Stimulated activated CD8-positive, alpha-beta memory T cell treated with anti-CD3 and anti-CD28 coated beads, Interleukin-4, amount 100 ng/mL, for 4 hours (primary cell): Measurements from ENCODE around the gene RNF166.
A peak's percentile ranks its signal among the peaks of the same experiment; 100 is the strongest.

ENCODE experiments used
- DNase-seq, 2 donors: peaks; one replicate each; pipeline ENCODE4 v3.0.0-alpha.2; 2020; ENCODE audit warnings: low read depth in 2 of 2, low spot score in 1 of 2

Gene RNF166

DNA sequence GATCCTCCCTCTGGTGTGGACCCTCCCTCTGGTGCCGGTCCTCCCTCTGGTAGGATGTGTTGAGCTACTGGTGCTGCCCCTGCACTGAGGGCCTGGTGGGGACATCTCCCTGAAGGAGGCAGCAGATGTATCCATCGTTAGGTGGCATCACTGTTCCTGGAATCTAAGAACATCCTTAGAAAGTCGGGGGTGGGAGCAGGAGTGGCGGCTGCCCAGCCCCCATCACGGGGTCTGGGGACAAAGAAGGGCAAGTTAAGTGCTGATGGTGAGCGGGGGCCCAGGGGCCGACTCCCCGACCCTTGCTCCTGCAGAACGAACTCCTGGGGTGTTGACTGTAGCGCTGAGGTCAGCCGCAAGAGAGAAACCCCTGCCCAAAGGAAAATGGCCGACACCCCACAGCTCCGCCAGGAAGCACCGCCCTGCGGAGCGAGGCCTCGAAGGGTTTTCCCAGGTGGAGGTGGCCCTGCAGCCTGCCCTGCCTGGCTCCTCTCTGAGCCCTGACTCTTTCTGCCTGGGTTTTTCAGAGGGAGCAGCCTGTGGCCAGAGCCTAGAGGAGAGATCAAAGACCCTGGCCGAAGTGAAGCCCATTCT, 5.6 kb upstream of the RNF166 start:
- DNase-seq, result no peak

DNA sequence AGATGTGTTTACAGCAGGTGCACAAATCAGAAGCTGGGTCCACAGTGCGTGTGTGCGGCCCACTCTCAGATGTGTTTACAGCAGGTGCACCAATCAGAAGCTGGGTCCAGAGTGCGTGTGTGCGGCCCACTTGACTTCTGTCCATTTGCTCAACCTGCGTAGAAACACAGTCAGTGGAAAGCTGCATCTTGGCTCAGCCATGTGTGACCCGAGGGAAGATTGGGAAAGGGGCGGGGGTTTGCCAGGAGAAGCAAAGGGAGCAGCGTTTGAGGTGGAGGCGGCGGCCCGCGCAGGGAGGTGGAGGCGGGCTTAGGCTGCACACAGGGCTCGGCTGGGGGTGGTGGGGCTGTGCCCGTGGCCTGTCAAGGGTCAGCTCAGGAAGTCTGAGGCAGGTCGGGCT, 4.3 kb upstream of the RNF166 start:
- DNase-seq, result no peak

DNA sequence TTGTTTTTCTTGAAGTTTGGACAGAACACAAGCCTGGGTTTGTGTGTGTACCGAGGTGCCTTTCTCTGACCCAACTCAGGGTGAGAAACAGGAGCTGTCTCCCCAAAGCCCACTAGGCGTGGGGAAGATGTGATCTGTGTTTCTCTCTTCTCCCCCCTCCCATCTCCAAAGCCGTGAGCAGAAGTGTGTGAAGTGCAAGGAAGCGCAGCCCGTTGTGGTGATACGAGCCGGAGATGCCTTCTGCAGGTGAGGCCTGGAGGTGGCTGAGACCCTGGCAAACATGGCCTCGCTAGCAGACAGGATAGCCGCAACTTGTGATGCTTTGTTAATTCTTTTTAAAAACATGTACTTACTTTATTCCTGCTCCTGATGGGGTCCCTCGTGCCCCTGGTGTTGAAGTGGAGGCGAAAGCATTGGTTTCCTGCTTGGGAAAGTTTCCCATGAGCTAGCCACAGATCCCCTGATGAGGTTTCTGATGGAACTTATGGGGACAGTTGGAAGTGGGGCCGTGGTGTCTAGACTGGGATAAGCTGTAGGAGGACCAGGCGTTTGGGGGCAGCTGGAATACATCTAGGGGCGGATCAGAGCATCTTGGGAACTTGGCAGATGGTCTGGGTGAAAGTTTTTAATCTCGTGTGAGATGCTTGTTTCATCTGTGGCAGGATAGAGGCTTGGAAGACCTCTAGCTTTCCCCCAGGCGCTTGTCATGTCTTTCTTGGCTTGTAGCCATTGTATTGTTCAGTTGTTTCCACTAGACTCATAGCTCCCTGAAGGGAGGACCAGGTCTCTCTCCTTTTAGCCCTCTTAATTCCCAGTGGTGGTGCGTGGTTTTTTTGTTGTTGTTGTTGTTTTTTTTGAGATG, 988 bp upstream of the RNF166 start:
- no peak for DNase-seq

DNA sequence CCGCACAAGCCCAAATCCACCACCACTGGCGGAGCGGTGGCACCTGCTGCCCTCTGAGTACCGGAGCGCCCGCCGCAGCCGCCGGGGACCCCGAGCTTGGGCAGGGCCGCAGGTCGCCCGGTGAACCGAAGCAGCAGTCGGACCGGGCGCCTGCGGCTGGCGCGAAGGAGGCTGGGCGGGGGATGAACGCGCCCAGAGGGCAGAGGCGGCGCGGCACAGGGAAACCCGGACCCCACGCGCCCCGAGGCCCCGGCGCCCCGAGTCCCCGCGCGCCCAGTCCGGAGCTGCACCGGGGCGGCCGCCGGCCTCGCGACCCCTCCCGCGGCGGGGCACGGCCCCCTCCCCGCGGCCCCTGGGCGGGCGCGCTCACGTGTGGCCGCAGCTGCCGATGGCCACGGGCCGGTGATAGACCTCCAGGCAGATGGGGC, 393 bp downstream of the RNF166 start:
- DNase-seq, result no peak

DNA sequence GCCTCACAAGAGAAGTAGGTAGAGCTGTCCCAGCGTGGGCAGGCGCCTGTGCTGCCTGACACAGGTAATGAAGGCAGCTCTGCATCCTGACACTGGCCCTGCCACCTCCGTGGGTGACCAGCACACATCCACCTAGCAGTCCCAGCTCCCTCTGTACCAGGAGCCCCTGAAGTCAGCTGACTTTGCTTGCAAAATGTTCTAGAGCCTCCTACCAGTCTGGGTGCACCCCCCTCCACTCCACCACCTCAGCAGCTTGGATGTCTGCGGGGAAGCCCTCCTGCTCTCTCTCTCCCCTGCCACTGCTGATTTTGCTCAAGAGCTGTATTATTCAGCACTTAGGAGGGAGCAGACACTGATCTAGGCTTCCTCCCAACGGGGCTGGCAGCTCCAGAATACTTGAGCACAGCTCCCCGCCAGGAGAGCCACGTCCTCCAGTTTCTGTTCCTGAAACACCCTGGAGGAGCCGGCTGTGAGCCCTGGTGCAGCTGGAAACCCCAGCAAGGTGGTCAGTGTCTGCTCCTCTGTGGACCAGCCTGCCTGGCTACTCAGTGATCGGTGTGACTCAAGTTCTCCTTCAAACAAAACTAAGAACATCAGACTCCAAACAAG, 1.0 kb downstream of the RNF166 start:
- DNase-seq, result no peak

DNA sequence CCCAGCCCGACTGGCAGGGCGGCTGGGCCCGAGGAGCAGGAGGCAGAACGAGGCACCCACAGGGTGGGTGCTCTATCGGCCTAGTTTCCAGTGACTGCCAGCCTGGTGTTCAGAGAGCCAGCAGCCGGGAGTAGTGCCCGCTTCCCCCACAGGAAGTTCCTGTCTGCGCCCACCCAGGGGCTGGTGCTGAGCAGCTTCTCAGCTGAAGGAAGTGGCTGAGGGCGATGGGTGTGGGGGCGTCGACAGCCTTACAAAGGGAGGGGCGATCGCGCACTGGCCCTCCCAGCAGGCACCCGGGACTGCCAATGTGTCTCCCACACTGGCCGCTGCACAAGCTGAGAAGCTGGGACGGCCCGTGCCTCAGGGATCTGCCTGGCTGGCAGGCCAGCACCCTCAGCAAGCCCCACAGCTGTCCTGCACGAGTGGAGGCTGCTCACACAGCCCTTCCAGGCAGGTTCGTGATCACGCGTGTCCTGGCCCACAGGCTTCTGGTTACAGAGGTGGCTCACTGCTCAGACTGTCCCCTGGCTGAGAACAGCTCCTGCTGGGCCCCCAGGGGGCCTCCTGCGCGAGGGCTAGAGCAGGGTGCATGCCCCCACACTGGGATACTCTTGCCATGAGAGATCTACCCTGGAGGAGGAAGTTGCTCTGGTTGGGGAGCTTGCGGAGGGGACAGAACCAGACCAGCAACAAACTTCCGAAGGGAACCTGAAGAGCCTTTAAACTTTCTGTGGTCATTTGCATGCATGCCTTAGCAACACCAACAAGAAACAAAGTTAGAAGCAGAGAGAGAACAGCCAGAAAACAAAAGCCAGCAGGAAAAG, 2.5 kb downstream of the RNF166 start:
- DNase-seq, result peak in 1 of 2 donors; percentile 69

DNA sequence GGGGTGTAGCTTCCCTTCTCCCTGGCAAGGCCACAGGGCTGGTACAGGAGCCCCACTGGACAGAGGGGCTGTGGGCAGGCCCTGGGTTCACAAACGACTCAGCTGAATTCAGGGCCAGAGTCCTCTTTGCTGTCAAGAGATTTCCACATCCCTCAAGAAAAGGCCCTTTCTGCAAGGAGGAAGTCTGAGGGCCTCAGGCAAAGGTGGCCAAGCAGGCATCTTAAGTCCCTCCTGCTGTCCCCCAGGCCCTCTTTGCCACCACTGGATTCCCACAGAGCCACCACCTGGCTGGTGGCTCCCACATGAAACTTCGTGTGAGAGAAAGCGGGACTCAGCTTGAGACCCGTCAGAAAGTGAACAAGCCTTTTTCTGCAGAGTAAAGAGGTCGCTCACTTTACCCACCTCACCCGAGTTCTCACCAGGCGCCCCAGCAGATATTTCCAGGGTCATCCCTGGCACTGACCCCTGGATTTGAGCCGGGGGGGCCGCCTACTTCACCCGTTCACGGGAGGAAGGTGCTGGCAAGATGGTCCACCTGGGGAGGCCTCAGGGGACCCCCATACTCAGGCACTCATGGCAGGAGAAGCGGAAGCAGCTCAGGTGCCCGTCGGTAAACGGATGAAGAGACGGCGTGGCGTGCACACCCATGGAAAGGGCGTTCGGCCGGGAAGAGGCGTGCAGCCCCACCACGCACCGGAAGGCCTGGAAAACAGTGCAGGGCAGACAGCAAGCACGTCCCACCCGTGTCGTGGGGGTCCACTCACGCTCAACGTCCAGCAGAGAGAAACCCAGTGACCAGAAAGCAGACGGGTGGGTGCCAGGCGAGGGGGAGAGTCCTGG, 3.6 kb downstream of the RNF166 start:
- DNase-seq, result no peak

DNA sequence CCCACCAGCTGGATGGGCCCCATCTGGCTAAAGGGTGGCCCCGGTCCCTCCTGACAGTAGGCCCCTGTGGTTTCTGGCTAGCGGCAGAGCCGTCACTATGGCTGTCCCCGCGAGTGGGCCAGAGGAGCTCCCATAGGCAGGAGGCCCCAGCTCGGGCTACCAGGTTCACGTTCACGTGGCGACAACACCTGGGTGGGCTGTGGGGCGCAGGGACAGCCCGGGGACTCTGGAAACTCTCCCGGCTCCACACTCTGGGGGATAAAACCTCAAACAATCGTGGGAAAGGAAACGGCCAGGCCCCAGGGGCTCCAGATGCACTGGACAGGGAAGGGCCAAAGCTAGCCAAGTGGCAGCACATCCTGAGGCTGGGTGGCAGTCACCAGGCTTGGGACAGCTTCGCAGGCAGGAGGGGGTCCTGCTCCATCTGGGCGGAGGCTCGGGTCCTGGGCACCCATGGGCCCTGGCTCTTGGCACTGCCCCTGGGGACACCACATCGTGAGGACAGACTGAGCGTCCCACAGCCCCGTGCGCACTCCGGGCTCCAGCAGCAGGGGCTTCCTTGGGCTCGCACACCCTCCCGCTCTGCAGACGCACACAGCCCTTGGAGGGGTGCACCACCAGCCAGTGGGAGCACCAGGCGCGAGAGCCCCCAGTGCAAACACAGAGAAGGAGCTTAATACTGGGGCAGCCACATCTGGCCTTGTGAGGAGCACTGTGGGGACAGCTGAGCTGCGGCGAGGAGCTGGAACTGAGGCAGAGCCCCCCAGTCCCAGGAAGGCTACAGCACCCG, 4.4 kb downstream of the RNF166 start:
- DNase-seq, result no peak

DNA sequence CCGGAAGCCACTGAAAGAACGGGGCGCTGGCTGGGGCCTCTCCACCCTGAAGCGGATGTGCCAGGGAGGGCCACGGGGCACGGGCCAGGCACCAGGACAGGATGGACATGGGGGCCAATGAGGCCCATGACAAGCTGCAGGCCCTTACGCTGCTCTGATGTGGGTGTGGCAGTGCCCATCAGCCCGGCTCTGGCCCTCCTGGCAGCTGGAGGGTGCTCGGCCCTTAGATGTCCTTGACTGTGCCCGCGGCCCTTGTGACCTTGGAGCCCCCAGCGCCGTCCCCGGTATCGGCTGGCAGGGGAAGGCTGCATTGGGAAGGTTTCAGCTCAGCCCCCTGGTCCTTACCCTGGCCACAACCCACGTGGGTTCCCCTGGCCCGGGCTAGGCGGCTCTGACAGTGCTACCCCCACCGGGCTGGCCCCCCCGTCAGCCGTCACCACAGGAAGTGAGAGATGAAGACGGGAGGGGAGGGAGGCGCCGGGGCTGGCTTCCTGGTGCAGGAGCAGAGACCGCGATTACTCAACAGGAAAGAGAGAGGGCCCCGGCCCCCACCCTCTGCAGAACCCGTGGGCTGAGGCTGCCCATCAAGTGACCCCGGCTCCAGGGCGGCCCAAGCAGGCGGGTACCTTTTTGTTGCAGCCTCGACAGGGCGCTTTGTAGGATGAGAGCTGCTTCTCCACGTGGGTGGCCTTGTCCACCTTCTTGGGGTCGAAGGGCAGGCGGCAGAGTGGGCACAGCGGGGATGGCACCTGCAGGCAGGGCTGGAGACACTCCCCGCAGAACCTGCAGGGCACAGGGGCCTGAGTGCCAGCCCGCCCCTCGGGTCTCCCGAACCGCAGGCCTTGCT, 5.3 kb downstream of the RNF166 start:
- peak; percentile 86 to 97 for DNase-seq

DNA sequence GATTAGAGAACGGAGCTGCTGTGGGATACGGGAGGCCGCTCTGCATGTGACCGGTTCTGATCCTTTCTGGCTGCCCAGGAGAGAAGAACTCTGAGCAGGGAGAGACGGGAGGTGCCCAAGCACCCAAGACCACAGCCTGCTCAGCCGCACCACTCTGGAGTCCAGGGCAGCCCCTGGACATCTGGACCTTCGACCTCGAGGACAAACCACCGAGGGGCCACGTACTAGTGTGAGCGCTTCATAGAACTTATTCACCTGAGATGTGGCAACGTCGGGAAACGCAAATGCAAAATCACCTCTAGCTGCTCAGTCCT, 5.9 kb downstream of the RNF166 start:
- DNase-seq, result no peak

DNA sequence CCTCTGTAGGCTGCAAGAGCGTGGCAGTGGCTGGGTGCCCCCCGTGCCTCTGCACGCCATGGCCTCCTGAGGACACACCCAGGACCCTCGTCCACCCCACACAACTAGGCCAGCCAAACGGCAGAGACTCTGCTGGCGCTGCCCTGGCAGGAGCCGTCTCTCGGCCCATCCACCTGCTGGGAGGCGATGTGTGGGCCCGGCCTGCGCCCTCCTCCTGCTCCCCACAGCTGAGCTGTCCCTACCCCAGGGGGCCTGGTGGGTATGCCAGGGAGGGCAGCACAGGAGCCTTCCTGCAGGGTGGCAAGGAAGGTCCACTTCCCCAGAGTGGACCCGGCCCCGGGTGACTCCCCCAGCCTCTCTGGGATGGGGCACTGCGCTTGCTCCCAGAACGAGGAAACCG, 7.0 kb downstream of the RNF166 start:
- no peak for DNase-seq

DNA sequence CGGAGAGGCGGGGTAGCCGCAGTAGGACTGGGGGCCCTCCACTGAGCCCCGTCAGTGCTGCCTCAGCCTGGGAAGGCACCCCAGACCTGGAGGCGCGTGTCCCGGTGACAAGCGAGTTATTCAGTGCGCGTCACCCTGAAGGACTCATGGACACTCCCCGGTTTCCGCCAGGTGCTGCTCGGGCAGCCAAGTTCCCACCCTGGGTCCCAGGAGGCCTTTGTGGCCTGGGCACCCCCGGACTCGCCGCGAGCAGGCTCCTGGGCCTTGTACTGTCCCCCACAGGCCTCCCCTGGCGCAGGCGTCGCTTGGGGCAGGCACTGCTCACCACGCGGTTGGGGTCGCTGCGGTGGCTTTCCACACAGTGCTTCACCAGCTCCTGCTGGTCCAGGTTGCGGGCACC, 7.6 kb downstream of the RNF166 start:
- DNase-seq, result no peak

DNA sequence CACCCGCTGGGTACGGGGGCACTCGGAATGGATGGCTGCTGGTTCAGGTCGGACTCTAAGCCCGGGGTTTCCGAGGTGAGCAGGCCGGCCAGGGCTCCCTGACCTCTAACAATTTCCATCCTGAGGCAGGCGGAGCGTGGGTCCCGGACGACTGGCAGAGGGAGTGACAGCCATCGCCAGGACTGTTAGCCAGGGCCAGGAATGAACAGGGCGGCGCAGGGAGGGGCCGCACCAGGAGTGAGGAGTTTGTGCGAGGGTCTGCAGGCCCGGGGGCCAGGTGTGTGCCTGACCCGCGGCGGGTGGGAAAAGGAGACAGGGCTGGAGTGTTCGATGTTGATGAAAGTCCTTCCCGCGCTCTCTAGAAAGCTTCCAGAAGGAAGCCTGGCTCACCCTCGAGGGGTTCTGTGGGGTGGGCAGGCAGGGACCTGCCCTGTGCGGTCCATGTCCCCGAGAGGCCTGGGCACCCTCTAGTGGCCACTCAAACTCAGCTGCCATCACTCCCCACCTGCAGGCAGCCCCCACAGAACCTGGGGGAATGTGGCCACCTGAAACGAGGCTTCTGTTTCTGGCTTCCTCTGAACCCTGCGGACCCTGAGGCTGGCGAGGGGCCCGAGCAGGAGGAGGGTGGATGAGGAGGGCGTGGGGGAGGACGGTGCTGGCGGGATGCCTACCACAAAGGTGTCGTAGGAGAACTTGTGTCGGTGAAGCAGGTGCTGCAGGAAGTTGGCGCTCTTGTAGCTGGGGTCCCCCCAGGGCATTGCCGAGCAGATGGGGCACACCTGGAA, 8.2 kb downstream of the RNF166 start:
- DNase-seq, result no peak

DNA sequence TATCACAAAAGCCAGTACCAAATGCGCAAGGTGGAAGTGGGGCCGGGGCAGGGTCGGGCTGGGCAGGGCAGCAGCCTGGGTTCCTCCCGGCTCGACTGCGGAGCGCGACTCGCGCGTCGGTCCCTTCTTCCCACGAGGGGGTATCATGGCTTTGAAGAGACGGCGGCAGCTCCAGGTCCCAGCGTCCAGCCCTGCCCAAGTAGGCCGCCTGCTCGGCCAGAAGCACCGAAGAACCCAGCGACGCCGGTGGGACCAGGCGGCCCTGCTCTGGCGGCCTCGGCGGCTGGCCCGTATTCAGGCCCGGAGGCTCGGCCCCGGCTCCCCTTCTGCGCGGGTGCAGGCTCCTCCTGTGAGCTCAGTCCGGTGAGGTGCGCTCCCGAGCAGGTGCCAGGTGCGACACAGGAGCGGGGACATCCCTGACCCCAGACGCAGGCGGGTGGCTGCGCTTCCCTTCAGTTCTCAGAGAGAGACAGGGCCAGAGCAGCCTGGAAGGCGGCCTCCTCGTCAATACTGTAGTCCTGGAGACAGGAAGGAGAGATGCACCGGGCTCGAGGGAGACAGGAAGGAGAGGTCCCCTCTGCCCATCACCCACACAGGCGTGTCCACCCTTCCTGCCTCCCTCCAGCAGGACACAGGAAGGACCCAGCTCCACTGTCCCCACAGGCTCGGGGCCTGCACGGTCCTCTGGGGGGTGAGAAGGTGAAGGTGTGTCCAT, 8.9 kb downstream of the RNF166 start:
- DNase-seq, result no peak

DNA sequence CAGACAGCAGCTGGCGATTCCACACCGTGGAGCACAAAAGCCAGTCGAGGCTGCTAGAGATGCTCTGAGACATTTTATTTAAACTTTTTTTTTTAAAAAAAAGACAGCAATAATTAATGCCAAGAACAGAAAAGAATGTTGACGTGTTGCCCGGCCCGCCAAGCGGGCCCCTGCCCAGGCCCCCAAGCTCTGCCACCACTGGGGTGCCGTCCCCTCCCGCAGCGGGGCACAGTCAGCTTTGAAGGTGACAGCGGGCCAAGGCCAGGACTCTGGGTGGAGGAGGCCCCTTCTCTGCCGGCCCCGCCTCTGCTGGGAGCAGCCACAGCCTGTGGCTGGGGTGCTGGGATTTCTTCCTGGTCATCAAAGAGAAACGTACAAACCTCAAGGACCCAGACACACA, 9.8 kb downstream of the RNF166 start:
- no peak for DNase-seq

DNA sequence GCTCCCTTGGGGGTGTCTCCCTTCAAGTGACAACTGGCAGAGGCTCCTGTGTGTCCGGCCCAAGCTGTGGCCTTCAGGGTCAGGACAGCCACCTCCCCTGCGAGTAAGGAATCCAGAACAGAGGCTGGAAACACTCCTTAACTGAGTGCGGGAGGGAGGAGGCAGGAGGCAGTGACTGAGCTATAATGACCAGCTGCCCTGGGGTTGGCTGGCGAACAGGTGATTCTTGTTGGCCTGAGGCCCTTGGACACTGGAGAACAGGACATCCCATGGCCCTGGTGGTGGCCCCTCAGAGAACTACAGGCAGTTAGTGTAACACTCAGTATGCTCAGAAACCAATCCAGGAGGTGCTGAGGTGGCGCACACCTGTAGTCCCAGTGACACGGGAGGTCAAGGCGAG, 10.5 kb downstream of the RNF166 start:
- no peak for DNase-seq

DNA sequence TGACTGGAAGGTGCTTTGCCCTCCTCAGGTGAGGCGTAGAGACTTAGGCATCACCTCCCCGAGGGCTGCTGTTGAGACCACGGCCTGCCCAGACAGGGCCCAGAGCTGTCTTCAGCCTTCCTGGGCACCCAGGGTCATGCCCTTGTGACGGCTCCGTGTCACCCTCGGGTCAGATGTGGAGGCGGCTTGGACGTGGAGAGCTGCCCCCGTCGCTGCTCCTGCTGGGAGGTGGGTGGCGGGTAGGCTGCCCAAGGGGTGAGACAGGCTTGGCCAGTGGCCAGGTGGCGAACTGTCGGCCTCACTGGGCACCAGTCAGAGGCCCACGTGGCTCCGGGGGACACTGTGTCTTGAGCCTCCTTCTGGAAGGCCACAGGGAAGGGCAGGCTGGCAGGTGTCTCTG, 11.0 kb downstream of the RNF166 start:
- no peak for DNase-seq
